ENCODE data around the gene AFAP1. TPM values are rescaled to one million over a fixed set of nuclear protein-coding genes. Genes with fewer than 3 reads are reported as not detected.

AFAP1 gene
- total RNA-seq, 1 donor from 2014 or later, result 28.7 TPM

DNA sequence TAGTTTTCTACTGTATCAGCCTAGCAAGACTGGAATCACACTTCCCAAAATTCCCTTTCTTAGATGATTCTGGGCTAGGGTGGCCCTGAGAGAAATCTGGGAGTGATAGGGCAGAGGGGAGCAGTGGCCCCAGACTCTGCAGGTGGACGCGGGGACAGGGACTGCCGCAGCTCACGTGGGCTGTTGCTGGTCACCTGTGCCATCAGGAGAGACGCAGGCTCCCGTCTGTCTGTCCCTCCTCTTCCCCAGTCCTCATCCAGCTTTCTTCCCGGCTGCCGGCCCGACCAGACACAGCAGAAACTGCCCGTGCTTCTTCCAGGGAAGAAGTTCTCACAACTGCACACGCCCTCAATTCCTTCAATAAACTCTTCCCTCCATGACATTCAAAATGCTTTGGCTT, 86.4 kb downstream of the AFAP1 start:
- no peaks in the 10 kb centered on the region for H3K9me3 ChIP-seq
- DNase-seq (no peak), ATAC-seq (no peak)
- no peaks in the 10 kb centered on the region for H3K27me3 ChIP-seq
- intact Hi-C loops (cut with DNase I), result no loop called here
- TF ChIP-seq, protein P1, sequence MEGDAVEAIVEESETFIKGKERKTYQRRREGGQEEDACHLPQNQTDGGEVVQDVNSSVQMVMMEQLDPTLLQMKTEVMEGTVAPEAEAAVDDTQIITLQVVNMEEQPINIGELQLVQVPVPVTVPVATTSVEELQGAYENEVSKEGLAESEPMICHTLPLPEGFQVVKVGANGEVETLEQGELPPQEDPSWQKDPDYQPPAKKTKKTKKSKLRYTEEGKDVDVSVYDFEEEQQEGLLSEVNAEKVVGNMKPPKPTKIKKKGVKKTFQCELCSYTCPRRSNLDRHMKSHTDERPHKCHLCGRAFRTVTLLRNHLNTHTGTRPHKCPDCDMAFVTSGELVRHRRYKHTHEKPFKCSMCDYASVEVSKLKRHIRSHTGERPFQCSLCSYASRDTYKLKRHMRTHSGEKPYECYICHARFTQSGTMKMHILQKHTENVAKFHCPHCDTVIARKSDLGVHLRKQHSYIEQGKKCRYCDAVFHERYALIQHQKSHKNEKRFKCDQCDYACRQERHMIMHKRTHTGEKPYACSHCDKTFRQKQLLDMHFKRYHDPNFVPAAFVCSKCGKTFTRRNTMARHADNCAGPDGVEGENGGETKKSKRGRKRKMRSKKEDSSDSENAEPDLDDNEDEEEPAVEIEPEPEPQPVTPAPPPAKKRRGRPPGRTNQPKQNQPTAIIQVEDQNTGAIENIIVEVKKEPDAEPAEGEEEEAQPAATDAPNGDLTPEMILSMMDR (IDR thresholded peaks at IDR 0.05), result no peak
- H3K4me3 ChIP-seq, result no peak overlapping the region
- H3K4me1 ChIP-seq, result no peaks in the 10 kb centered on the region
- no peak overlapping the region for H3K27ac ChIP-seq
- peaks cover 11% of the 10 kb centered on the region for H3K36me3 ChIP-seq

DNA sequence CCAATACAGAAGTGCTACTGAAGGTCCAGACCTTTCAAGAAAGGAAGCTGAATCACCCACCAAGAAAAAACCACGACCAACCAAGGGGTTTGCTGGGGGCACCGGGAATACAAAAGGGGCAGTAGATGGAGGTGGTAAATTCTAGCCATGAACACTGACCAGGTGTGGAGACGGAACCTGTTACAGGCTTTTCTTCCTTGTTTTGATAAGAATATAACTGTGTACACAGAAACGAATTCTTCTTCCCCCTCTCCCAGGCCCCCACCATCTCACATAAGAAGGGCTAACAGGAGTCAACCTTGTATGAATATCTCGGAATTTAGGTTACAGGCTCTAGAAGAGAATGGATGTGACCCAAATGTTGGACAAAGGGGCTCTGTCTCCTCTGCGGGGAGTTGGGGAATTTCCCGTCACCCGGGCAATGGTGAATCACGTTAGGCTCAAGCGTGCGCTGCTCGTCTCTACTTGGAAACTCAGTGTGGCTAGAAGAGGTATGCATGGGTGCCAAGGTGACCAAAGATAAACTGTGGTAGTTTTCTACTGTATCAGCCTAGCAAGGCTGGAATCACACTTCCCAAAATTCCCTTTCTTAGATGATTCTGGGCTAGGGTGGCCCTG, 87.0 kb downstream of the AFAP1 start:
- TF ChIP-seq, protein P1 (IDR thresholded peaks at IDR 0.05), result no peak
- no peak overlapping the region for H3K4me3 ChIP-seq
- intact Hi-C loops (cut with DNase I), result no loop called here
- H3K9me3 ChIP-seq, result no peaks in the 10 kb centered on the region
- no peak for DNase-seq
- H3K27me3 ChIP-seq, result no peaks in the 10 kb centered on the region
- H3K36me3 ChIP-seq, result peaks cover 11% of the 10 kb centered on the region
- H3K4me1 ChIP-seq, result no peaks in the 10 kb centered on the region
- no peak for ATAC-seq
- no peak overlapping the region for H3K27ac ChIP-seq

DNA sequence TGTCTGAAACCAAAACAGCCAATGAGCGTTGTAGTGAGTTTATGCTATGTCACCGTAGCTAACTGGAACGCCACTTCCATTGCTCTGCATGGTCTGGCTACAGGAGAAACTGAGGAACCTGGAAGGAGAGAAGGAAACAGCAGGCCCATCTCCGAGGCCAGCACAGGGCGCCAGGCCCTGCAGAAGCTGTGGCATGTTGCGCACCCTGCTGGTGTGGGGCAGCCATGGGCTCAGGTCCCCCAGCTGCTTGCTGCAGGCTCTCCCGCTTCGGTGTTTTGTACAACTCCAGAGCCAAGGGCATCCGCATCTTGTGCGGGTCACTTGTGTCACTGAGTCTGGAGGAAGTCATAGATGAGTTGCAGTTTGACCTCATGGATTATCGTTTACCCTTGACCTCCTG, 89.2 kb downstream of the AFAP1 start:
- TF ChIP-seq, protein P1 (IDR thresholded peaks at IDR 0.05), result no peak
- H3K36me3 ChIP-seq, result peaks cover 11% of the 10 kb centered on the region
- no peaks in the 10 kb centered on the region for H3K9me3 ChIP-seq
- no peak overlapping the region for H3K4me3 ChIP-seq
- H3K27me3 ChIP-seq, result no peaks in the 10 kb centered on the region
- no peaks in the 10 kb centered on the region for H3K4me1 ChIP-seq
- ATAC-seq, result peak; percentile 11
- H3K27ac ChIP-seq, result no peak overlapping the region
- DNase-seq, result no peak
- intact Hi-C loops (cut with DNase I), result no loop called here

DNA sequence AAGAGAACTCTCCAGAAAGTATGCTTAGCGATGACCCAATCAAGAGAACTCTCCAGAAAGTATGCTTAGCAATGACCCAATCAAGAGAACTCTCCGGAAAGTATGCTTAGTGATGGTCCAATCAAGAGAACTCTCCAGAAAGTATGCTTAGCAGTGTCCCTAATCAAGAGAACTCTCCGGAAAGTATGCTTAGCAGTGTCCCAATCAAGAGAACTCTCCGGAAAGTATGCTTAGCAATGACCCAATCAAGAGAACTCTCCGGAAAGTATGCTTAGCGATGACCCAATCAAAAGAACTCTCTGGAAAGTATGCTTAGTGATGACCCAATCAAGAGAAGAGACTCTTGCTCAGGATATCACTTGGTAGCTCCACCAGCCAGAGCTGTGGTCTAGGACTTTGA, 92.5 kb downstream of the AFAP1 start:
- intact Hi-C loops (cut with DNase I), result no loop called here
- TF ChIP-seq, protein P1 (IDR thresholded peaks at IDR 0.05), result no peak

DNA sequence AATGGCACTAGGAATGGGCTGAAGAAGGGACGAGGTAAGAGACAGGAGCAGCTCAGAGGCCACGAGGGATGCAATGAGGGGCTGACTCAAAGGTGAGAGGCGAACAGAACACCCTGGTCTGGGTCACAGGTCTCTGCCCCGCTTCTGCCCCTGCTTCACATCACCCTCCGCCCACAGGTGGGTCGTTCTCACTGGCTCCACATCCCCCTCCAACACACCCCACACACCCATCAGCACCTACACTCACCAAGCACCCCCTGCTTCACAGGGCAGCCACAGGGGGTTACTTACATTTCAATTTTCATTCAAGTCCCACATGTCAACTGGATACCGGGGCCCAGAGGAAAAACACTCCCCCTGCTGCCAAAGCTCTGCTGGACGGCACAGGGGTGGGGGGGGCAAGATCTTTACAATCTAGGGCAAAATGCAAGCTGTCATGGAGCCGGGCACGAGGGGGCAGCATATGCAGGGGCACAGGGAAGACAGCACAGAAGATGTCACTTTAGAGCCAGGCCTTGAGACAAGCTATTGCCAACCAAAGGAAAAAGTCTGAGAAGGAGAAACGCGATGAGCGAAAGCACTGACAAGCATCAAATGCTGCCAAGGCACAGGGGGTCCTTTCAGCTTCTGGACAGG, 94.0 kb downstream of the AFAP1 start:
- peaks cover 8% of the 10 kb centered on the region for H3K4me1 ChIP-seq
- H3K9me3 ChIP-seq, result no peaks in the 10 kb centered on the region
- H3K4me3 ChIP-seq, result no peak overlapping the region
- no peaks in the 10 kb centered on the region for H3K27me3 ChIP-seq
- DNase-seq (no peak), ATAC-seq (no peak)
- H3K36me3 ChIP-seq, result no peaks in the 10 kb centered on the region
- H3K27ac ChIP-seq, result no peak overlapping the region
- TF ChIP-seq, protein P1 (IDR thresholded peaks at IDR 0.05), result no peak
- intact Hi-C loops (cut with DNase I), result no loop called here

More for the DNA sequence above, 92.5 kb downstream of the AFAP1 start:
- no peak for ATAC-seq
- Histone ChIP-seq H3K4me1 (peaks cover 8% of the 10 kb centered on the region), H3K27me3 (no peaks in the 10 kb centered on the region), H3K4me3 (no peak overlapping the region), H3K9me3 (no peaks in the 10 kb centered on the region), H3K36me3 (no peaks in the 10 kb centered on the region), H3K27ac (no peak overlapping the region)
- no peak for DNase-seq
